ENCODE data around the gene TMC8. TPM values are rescaled to one million over a fixed set of nuclear protein-coding genes. Genes with fewer than 3 reads are reported as not detected.
"Not testable (repeated sequence)": the region's sequence is repeated elsewhere in the genome, so short reads cannot be mapped to it uniquely, and the experiment has no call there.

TMC8 gene
- total RNA-seq, 1 experiment from 2014 or later: 0.02 TPM

DNA sequence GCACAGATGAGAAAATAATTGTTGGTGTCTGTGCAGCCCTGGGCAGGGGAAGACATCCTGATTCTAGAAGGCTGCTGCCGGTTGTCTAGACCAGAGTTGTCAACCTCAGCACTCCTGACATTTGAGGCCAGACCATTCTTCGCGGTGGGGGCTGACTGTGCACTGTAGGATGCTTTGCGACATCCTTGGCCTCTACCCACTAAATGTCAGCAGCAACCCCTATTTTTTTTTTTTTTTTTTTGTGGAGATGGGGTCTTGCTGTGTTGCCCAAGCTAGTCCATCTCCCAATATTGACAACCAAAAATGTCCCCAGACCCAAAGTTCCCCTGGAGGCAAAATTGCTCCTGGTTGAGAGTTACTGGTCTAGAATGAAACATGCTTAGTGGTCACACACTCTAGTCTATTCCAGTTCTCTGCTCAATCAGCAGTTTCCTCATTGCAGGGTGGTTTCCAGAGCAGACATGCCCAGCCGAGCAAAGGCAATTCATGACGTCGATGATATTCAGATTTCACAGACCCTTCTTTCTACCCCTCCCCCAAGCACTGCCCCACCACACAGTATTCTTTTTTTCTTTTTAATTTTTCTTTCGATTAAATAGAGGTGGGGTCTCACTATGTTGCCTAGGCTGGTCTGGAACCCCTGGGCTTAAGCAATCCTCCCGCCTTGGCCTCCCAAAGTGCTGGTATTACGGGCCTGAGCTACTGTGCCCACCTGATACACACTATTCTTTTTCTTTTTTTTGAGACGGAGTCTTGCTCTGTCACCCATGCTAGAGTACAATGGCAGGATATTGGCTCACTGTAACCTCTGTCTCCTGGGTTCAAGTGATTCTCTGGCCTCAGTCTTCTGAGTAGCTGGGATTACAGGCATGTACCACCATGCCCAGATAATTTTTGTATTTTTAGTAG, 24.6 kb downstream of the TMC8 start:
- DNase-seq (ENCODE audit: low spot score): no peak

DNA sequence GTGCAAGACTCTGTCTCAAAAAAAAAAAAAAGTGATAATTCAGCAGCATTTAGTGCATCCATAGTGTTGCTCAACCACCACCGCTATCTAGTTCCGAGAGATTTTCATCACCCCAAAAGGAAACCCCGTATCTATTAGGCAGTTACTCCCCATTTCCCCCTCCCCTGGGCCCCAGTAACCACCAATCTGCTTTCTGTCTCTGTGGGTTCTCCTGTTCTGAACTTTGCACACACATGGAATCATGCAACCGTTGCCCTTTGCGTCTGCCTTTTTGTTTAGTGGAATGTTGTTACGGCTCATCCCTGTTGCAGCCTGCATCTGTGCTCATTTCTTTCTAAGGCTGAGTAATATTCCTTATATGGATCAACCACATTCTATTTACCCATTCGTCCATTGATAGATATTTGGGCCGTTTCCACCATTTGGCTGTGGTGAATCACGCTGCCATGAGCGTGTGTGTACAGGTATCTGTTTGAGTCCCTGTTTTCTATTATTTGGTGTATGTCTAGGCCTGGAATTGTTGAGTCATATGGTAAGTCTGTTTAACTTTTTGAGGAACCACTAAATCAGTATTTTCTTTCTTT, 29.1 kb downstream of the TMC8 start:
- DNase-seq (ENCODE audit: low spot score): no peak

- DNase-seq (ENCODE audit: low spot score): no peak
Observed at GRCh38 chr17:78163881-78164747, 33.5 kb downstream of the TMC8 start.

- no peak for DNase-seq (ENCODE audit: low spot score)
Observed at GRCh38 chr17:78164748-78165607, 34.4 kb downstream of the TMC8 start.

DNA sequence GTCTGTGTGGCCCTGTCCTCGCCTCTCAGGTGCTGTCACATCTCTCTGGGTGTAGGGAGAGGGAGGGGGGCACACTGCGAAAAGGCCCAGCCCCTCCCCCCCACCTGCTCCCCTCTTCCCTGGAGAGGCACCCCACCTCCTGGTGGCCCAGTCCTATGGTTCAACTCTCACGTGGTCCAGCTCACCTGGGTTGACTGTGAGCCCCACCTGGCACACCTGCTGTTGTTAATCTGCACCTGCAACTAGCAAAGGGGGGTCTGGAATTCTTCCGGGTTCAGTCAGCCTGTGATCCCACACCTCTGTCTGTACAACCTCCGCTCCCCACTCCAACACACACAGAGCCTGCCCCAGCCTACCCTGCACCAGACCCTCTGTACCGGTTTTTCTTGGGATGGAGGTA, 35.8 kb downstream of the TMC8 start:
- no peak for DNase-seq (ENCODE audit: low spot score)

DNA sequence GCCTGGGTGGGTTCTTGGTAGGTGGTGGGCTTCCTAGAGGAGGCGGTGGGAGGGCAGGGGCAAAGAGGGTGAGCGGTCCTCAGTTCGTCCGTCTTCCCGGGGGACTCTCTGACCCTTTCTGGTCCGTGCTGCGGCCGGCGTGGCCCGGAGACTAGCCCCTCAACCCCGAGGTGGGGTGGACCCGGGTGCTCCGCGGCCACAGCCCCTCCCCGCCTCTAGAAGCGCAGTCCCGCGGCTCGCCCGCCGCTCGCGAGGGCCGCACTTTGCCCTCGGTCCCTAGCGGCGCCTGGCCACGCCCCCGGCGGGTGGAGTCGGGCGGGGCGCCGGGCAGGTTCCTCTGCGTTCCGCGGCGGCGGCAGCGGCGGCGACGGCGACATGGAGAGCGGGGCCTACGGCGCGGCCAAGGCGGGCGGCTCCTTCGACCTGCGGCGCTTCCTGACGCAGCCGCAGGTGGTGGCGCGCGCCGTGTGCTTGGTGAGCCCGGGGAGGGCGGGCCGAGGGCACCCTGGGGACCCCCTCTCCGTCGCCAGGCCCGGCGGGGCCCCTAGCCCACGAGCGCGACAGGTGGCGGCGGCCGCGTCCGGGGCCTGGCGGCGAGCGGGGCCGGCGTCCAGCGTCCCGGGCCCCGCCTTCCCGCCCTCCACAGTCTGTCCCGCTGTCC, 37.8 kb downstream of the TMC8 start, which contains the start of gene SYNGR2:
SYNGR2 (plus strand) TSS at position 340 of the 661 bp plus-strand sequence; CDS start at position 376, 36 bp downstream.
- peak; percentile 58 for DNase-seq (ENCODE audit: low spot score)

- DNase-seq (ENCODE audit: low spot score): peak; percentile 53
Observed at GRCh38 chr17:78168903-78169793, 38.6 kb downstream of the TMC8 start.

- no peak for DNase-seq (ENCODE audit: low spot score)
Observed at GRCh38 chr17:78170692-78171590, 40.4 kb downstream of the TMC8 start.

DNA sequence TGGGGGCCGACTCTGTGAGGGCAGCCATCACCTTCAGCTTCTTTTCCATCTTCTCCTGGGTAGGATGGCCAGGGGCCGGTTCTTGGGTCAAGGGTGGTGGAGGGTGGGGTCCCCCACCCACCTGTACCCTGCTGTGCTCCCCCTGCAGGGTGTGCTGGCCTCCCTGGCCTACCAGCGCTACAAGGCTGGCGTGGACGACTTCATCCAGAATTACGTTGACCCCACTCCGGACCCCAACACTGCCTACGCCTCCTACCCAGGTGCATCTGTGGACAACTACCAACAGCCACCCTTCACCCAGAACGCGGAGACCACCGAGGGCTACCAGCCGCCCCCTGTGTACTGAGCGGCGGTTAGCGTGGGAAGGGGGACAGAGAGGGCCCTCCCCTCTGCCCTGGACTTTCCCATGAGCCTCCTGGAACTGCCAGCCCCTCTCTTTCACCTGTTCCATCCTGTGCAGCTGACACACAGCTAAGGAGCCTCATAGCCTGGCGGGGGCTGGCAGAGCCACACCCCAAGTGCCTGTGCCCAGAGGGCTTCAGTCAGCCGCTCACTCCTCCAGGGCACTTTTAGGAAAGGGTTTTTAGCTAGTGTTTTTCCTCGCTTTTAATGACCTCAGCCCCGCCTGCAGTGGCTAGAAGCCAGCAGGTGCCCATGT, 41.1 kb downstream of the TMC8 start:
- not testable (repeated sequence) for DNase-seq (ENCODE audit: low spot score)

- no peak for DNase-seq (ENCODE audit: low spot score)
Observed at GRCh38 chr17:78172249-78173051, 41.9 kb downstream of the TMC8 start.

- no peak for DNase-seq (ENCODE audit: low spot score)
Observed at GRCh38 chr17:78173097-78173715, 42.6 kb downstream of the TMC8 start.

GRCh38 chr17:78174346-78174869, 43.8 kb downstream of the TMC8 start:
- DNase-seq (ENCODE audit: low spot score): no peak

GRCh38 chr17:78174870-78175642, 44.5 kb downstream of the TMC8 start:
- DNase-seq (ENCODE audit: low spot score): no peak

GRCh38 chr17:78175643-78175981, 45.0 kb downstream of the TMC8 start:
- DNase-seq (ENCODE audit: low spot score): no peak

DNA sequence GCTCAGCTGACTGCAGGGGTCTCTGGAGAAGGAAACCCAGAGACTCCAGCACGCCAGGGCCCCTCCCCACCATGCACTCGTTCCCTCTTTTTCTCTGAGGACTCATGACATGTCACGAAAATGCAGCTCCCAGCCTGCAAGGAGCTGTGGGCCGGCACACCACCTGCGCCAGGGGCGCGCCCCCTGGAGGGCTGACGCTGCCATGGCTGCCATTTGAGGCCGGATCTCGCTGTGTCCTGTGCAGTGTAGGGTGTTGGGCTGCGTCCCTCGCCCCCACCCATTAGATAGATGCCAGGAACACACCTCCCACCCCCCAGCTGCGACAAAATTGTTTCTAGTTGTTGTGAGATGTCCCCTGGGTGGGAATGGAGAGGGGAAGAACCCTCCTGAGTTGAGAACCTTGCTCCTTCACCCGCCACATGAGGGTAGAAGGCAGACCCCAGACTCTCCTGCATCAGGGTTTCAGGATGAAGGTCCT, 46.0 kb downstream of the TMC8 start:
- no peak for DNase-seq (ENCODE audit: low spot score)

DNA sequence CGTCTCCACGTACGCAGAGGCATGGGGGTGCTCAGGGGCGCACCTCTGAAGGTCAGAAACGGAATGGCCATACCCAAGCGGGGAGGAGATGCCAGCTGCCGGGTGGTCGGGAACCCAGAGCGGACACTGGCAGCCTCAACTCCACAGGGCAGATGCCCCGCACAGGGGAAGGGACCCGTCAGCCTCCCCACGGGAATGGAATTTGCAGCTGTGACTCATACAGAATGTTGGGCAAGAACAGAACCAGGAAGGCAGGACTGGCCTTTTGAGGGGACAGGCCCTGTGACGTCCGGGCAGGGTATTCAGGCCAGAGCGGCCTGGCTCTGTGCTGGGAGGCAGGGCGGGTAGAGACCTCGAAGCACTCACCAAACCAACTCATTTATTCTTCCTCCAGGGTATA, 48.8 kb downstream of the TMC8 start:
- DNase-seq (ENCODE audit: low spot score): no peak
